ENCODE data around the gene CERS3. TPM values are rescaled to one million over a fixed set of nuclear protein-coding genes. Genes with fewer than 3 reads are reported as not detected.

Gene CERS3
- total RNA-seq, 8 experiments from 2014 or later, result 0.07 to 2.4 (median 0.21) TPM; not detected in 1

DNA sequence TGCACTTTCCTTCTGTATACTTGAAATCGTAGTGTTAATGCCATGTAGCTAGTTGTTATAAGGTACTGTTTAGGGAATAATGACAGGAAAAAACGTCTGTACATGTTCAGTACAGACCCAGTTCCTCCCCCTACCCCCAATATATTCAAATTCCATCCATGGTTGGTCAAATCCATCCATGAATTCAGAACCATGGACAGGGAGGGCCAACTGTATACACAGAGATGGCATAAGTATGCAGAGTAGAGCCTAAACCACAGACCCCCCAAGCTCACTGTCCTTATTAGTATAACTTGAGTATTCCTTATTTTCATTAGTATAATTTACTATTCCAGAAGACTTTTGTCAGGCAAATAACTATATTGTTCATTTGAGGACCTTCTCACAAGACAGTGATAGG lies 135.7 kb downstream of the CERS3 start:
- 0 to 100% (median 25%) methylated on average over 1 to 2 of the region's 2 CpGs; no CpG with 5 or more reads in 2 of the 10 experiments for WGBS, 10 experiments
- Histone ChIP-seq H3K27ac (no peak overlapping the region), H3K4me3 (no peak overlapping the region), H3K4me1 (replicated peaks in 1 of 2) (no peaks in the 10 kb centered on the region)
- ATAC-seq (replicated peaks in 6 of 8), result no peak
- in situ Hi-C loops (cut with MboI; ENCODE audit: low pct_unique_long_range_greater_than_20kb in 2 of 9, low sequenced_read_pairs in 9 of 9, unreplicated experiment in 9 of 9), result no loop called here

DNA sequence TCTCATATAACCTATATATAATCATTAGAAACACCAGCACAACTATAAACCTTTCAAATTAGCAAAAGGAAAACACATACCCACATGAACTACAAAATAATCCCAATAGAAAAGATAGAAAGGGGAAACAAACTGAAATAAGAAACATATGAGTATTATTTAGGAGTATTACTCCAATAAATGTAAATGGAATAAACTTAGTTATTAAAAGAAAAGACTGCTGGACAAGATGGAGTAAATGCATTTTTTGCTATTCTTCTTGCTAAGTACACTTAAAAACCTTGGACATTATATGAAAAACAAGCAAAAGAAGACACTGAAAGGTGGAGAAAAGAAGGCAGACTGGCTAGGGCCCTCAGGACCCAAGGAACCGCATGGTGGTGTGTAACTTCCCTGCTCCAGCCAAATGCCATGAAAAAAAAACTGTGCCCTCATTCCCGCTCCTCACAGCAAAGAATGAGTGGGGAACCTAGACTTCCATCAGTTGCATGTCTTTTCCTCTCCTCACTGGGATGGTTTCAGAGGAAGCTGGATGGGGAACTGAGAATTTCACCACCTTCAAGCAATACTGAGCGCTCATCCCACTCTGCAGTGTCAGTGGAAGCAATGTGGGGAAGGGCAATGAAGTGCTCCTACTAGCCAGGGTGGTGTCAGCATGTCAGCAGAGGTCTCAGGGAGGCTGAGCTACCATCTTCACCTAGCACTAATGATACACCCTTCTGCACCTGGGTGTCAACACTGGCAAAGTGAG lies 143.3 kb downstream of the CERS3 start:
- no peak for ATAC-seq (replicated peaks in 6 of 8)
- Histone ChIP-seq H3K4me1 (replicated peaks in 1 of 2) (no peaks in the 10 kb centered on the region), H3K27ac (no peak overlapping the region), H3K4me3 (no peak overlapping the region)
- in situ Hi-C loops (cut with MboI; ENCODE audit: low pct_unique_long_range_greater_than_20kb in 2 of 9, low sequenced_read_pairs in 9 of 9, unreplicated experiment in 9 of 9), result no loop called here
- 0 to 93% (median 76%) methylated on average over 1 to 3 of the region's 3 CpGs; no CpG with 5 or more reads in 2 of the 10 experiments for WGBS, 10 experiments

DNA sequence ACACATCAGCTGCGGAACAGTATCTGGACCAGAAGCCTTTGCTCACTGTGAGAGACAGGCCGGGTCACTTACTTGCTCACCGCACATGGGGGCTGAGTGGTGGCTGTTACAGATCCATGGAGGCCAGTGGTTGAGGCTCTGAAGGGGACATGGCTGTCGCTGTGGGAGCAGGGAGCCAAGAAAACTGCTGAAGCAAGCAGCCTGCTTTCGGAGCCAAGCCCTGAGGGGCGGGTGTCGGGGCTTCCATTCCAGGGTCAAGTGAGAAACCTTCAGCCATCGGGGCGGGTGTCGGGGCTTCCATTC lies 144.7 kb downstream of the CERS3 start:
- H3K4me1 ChIP-seq (replicated peaks in 1 of 2), result no peaks in the 10 kb centered on the region
- H3K27ac ChIP-seq, result no peak overlapping the region
- WGBS, 10 experiments, result 47 to 83% (median 76%) methylated on average over 2 to 3 of the region's 10 CpGs; no CpG with 5 or more reads in 7 of the 10 experiments
- H3K4me3 ChIP-seq, result no peak overlapping the region
- no peak for ATAC-seq (replicated peaks in 6 of 8)
- in situ Hi-C loops (cut with MboI; ENCODE audit: low pct_unique_long_range_greater_than_20kb in 2 of 9, low sequenced_read_pairs in 9 of 9, unreplicated experiment in 9 of 9), result no loop called here

DNA sequence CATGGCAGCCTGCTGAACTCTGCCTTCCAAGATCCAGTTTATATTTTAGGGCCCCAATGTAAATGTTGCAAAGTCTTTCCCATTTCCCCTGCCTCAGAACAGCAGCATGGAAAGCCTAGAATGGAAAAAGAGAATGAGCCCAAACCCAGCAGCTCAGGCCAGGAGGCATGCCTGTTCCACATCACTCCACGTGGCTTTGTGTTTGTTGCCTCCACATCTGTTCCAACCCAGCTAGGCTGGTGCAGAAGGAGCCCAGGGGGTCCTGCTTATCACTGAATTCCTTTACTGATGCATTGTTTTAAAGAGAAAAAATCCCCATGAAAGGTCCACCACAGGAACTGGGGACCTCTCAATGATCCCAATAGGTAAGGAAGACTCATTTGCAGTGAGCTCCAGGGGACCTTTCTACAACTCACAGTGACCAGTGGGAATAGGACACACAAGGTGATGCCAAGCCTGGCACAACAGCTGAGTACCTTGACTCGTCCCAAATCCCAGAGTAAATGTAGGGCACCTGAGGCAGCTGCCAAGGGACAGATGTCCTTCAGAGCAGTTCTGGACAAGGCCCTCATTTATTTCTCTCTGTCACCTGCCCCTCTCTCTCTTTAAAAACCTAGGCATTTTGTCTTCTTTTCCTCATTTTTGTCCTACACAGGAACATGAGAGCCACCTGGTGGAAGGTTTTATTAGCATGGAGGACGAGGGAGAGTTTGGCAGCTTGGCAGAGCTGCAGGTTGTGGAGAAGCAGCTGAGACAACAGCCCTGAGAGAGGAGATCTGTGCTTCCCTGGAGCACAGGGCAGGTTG lies 145.2 kb downstream of the CERS3 start:
- peak in 1 of 8 experiments; percentile 40 for ATAC-seq (replicated peaks in 6 of 8)
- Histone ChIP-seq H3K27ac (no peak overlapping the region), H3K4me1 (replicated peaks in 1 of 2) (no peaks in the 10 kb centered on the region), H3K4me3 (no peak overlapping the region)
- WGBS, 10 experiments, result 0 to 60% (median 30%) methylated on average over 1 to 3 of the region's 3 CpGs; no CpG with 5 or more reads in 3 of the 10 experiments
- in situ Hi-C loops (cut with MboI; ENCODE audit: low pct_unique_long_range_greater_than_20kb in 2 of 9, low sequenced_read_pairs in 9 of 9, unreplicated experiment in 9 of 9), result no loop called here

DNA sequence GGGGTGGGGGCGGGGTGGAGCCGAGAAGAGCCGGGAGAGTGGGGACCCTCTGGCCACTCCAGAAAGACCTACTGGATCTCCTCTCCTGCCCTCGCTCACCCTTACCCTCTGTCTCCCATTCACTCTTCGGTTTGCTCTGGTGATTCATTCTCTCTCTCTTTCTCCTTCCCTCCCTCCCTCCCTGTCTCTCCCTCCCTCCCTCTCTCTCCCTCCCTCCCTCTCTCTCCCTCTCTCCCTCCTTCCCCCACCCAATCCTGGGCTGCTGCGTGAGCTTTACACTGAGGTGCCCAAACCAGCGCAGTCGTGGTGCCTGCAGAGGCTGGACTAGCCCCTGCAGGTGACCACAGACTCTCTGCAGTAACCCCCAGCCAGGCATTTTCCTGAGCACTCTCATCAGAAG lies 154.8 kb downstream of the CERS3 start:
- no peak for ATAC-seq (replicated peaks in 6 of 8)
- in situ Hi-C loops (cut with MboI; ENCODE audit: low pct_unique_long_range_greater_than_20kb in 2 of 9, low sequenced_read_pairs in 9 of 9, unreplicated experiment in 9 of 9), result loop anchor here in 1 of 9 experiments (25.0 kb wide), 1 partner anchor 88 kb away; no protein-coding TSS in a partner anchor
- WGBS, 10 experiments, result no CpG with 5 or more reads among the region's 8 CpGs
- Histone ChIP-seq H3K4me3 (no peak overlapping the region), H3K27ac (no peak overlapping the region), H3K4me1 (replicated peaks in 1 of 2) (no peaks in the 10 kb centered on the region)

DNA sequence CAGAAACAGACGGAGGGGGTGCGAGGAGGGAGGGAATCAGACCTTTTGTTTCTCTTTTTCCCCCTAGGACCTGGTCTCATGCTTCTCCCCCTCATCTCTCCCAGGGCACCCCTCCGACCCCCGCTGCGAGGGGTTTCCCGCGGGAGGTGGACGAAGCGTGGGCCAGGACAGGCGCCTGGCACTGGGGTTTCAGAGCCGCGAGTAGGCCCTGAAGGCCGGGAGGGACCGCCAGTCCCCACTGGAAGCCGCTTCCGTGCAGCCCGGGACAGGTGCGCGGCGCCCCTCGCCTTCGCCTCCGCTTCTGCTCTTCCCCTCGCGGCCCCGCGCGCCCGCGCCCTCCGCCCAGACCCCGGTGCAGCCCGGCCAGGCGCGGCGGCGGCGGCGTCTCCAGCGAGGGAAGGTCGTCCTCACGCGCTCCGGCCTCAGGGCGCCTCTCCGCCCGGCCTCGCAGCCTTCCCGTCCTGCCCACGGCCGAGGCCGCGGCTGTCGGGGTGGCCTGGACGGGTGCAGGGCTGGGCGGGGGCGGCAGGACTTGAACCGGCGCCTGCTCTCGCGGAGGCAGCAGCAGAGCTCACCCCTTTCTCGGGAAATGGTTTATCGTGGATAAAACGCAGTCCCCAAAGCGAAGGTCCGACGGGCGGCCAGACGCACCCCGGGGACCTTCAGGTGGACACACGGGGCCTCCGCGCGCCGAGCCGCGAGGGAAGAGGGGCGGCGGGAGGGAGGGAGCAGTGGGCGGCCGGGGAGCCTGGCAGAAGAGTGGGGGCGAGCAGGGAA lies 155.4 kb downstream of the CERS3 start:
- Histone ChIP-seq H3K4me1 (replicated peaks in 1 of 2) (no peaks in the 10 kb centered on the region), H3K4me3 (peak overlapping the region in 1 of 5 donors; percentile 10), H3K27ac (no peak overlapping the region)
- in situ Hi-C loops (cut with MboI; ENCODE audit: low pct_unique_long_range_greater_than_20kb in 2 of 9, low sequenced_read_pairs in 9 of 9, unreplicated experiment in 9 of 9), result loop anchor here in 1 of 9 experiments (25.0 kb wide), 1 partner anchor 89 kb away; no protein-coding TSS in a partner anchor
- 0 to 7% (median 0%) methylated on average over 1 to 9 of the region's 82 CpGs; no CpG with 5 or more reads in 7 of the 10 experiments for WGBS, 10 experiments
- ATAC-seq (replicated peaks in 6 of 8), result peak in 1 of 8 experiments; percentile 34

DNA sequence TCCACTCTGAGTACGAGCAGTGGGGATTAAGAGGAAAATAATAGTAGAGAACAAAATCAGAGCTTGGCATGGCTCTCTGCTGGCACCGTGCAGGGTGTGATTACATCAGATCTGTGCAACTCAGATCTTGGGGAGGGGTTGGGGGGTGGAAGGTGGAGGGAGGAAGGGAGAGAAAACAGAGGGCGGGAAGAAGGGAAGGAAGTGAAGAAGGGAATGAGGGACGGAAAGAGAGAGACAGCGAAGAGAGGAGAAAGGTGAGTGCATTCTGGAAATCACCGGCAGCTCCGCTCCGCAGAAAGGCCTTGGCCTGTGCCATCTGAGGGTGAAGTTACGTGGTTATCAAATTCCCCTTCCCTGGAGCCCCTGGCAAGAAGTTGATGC lies 156.0 kb downstream of the CERS3 start:
- H3K4me1 ChIP-seq (replicated peaks in 1 of 2), result no peaks in the 10 kb centered on the region
- 20 to 83% (median 50%) methylated on average over 1 to 2 of the region's 9 CpGs; no CpG with 5 or more reads in 7 of the 10 experiments for WGBS, 10 experiments
- H3K27ac ChIP-seq, result no peak overlapping the region
- no peak for ATAC-seq (replicated peaks in 6 of 8)
- in situ Hi-C loops (cut with MboI; ENCODE audit: low pct_unique_long_range_greater_than_20kb in 2 of 9, low sequenced_read_pairs in 9 of 9, unreplicated experiment in 9 of 9), result loop anchor here in 1 of 9 experiments (25.0 kb wide), 1 partner anchor 90 kb away; no protein-coding TSS in a partner anchor
- H3K4me3 ChIP-seq, result no peak overlapping the region

DNA sequence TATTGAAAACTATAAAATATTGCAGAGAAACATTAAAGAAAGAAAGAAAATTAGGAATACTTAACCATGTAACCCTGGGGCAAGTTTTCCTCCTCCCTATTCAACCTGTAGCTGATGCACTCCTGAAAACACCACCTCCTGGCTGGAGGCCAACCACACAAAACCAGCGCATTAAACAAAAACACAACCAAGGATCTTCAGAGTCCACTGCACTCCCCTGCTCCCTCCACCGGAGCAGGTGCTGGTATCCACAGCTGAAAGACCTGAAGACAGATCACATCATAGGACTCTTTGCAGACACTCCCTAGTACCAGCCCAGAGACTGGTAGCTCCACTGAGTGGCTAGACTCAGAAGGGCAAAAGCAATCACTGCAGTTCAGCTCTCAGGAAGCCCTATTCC lies 173.4 kb downstream of the CERS3 start:
- no peak for ATAC-seq (replicated peaks in 6 of 8)
- H3K4me3 ChIP-seq, result no peak overlapping the region
- 14 to 100% (median 75%) methylated on average over 1 to 2 of the region's 2 CpGs; no CpG with 5 or more reads in 1 of the 10 experiments for WGBS, 10 experiments
- in situ Hi-C loops (cut with MboI; ENCODE audit: low pct_unique_long_range_greater_than_20kb in 2 of 9, low sequenced_read_pairs in 9 of 9, unreplicated experiment in 9 of 9), result loop anchor here in 1 of 9 experiments (25.0 kb wide), 1 partner anchor 107 kb away; no protein-coding TSS in a partner anchor
- no peaks in the 10 kb centered on the region for H3K4me1 ChIP-seq (replicated peaks in 1 of 2)
- no peak overlapping the region for H3K27ac ChIP-seq

DNA sequence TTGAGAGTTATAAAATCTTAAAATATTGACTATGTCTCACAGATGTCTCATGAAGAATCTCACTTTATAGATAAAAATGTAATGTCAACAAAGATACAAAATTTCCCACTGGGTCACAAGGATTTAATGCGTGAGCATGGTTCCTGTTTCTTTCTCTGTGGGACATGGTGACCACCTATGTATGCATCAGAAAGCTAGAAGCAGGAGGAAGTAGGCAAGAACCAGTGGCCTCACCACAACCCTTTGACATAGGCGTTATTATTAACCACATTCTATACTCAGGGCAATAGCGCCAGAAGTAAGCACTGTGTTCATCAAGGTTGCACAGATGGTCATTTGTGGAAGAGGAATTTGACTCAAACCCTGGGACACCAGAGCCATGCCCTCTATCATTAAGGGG lies 175.3 kb downstream of the CERS3 start:
- ATAC-seq (replicated peaks in 6 of 8), result no peak
- no peak overlapping the region for H3K27ac ChIP-seq
- H3K4me1 ChIP-seq (replicated peaks in 1 of 2), result no peaks in the 10 kb centered on the region
- 47 to 96% (median 78%) methylated on average over 1 to 3 of the region's 3 CpGs; no CpG with 5 or more reads in 2 of the 10 experiments for WGBS, 10 experiments
- in situ Hi-C loops (cut with MboI; ENCODE audit: low pct_unique_long_range_greater_than_20kb in 2 of 9, low sequenced_read_pairs in 9 of 9, unreplicated experiment in 9 of 9), result loop anchor here in 1 of 9 experiments (25.0 kb wide), 1 partner anchor 109 kb away; no protein-coding TSS in a partner anchor
- no peak overlapping the region for H3K4me3 ChIP-seq

DNA sequence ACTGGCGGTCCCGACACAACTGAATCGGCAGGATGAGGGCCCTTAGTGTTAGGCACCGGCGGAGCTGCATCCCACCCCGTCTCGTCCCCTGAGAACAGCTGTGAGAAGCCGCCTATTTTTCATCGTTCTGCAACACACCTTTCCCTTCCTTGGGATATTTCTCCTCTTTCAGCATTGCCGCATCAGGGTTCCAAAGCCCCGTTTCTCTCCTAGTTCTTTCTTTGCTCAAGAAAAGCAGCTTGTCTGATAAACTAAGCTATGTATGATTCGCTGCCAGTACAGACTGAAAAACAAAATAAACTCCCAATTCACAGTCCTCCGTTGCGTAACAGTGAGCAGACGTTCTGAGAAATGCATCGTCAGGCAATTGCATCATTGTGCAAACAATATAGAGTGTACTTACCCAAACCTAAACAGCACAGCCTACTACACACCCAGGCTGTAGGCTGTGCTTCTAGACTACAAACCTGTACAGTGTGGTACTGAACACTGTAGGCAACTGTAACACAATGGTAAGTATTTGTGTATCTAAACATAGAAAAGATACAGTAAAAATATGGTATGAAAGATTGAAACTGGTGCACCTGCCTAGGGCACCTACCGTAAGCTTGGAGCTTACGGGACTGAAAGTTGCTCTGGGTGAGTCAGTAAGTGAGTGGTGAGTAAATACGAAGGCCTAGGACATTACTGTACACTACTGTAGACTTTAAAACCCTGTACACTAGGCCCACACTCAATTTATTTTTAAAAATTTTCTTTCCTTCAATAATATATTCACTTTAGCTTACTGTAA lies 178.1 kb downstream of the CERS3 start:
- in situ Hi-C loops (cut with MboI; ENCODE audit: low pct_unique_long_range_greater_than_20kb in 2 of 9, low sequenced_read_pairs in 9 of 9, unreplicated experiment in 9 of 9), result loop anchor here in 1 of 9 experiments (25.0 kb wide), 1 partner anchor 112 kb away; no protein-coding TSS in a partner anchor
- Histone ChIP-seq H3K4me3 (no peak overlapping the region), H3K27ac (no peak overlapping the region), H3K4me1 (replicated peaks in 1 of 2) (no peaks in the 10 kb centered on the region)
- 17 to 95% (median 70%) methylated on average over 4 to 12 of the region's 19 CpGs for WGBS, 10 experiments
- peak in 2 of 8 experiments; percentile 8 to 9 for ATAC-seq (replicated peaks in 6 of 8)
